H1 (cell line): ENCODE results near the gene COLQ. TPM values are rescaled to one million over a fixed set of nuclear protein-coding genes. Genes with fewer than 3 reads are reported as not detected.

Experiments used
- CTCF ChIA-PET: fragments of 300-600 bp; sonication (Branson Sonifier 250); formaldehyde crosslinking; loops from one replicate; lab custom pipeline; 2021; ENCODE audit not compliant: partially characterized antibody; lab: Charles Lee
- POLR2A ChIA-PET: fragments of 300-600 bp; sonication (Branson Sonifier 250); formaldehyde crosslinking; loops from one replicate; lab custom pipeline; 2021; ENCODE audit warnings: inconsistent platforms; ENCODE audit not compliant: partially characterized antibody; lab: Charles Lee
- DNase-seq, 2 experiments: peaks; one replicate each; pipeline versions ENCODE4 v3.0.0 to v3.0.0-alpha.2; 2010 to 2022; ENCODE audit warnings: low spot score in 2 of 2, low read depth in 1 of 2, mixed read lengths in 1 of 2
- FAIRE-seq: peaks from 2 replicates; lab custom pipeline; 2011; peaks lifted over from hg19 to GRCh38; lab: Jason Lieb, UNC
- H2AFZ ChIP-seq: 2 replicates; pipeline ENCODE4 v1.8.1; 2012; ENCODE audit warnings: low read length, inconsistent platforms
- H2AK5ac ChIP-seq: 2 replicates; pipeline ENCODE4 v1.6.1; 2013; ENCODE audit warnings: low read depth, low read length
- H2BK120ac ChIP-seq: replicated peaks from 2 replicates; pipeline ENCODE3; 2013; ENCODE audit warnings: low read depth, low read length, inconsistent platforms
- H2BK12ac ChIP-seq: 2 replicates; pipeline ENCODE4 v1.6.1; 2013; ENCODE audit warnings: low read depth, low read length
- H2BK15ac ChIP-seq: 2 replicates; pipeline ENCODE4 v1.6.1; 2013; ENCODE audit warnings: low read length
- H2BK20ac ChIP-seq: 2 replicates; pipeline ENCODE4 v1.6.1; 2013; ENCODE audit warnings: low read length
- H2BK5ac ChIP-seq: 2 replicates; pipeline ENCODE4 v1.6.1; 2013; ENCODE audit warnings: low read depth, low read length
- H3K14ac ChIP-seq: 2 replicates; pipeline ENCODE4 v1.6.1; 2013; ENCODE audit warnings: inconsistent platforms; ENCODE audit not compliant: insufficient read length
- H3K18ac ChIP-seq: 2 replicates; pipeline ENCODE4 v1.6.1; 2013; ENCODE audit warnings: low read length; ENCODE audit errors: extremely low read depth
- H3K23ac ChIP-seq: 2 replicates; pipeline ENCODE4 v1.6.1; 2013; ENCODE audit warnings: inconsistent platforms; ENCODE audit not compliant: insufficient read length
- H3K23me2 ChIP-seq: 2 replicates; pipeline ENCODE4 v1.6.1; 2013; ENCODE audit warnings: low read depth, low read length
- H3K27ac ChIP-seq: 2 replicates; pipeline ENCODE4 v1.6.1; 2011; ENCODE audit warnings: low read depth, low read length, inconsistent platforms
- H3K27me3 ChIP-seq, 4 experiments: replicated peaks in 1 of 4; 1 replicate in 1 of 4; 2 replicates in 3 of 4; pipeline versions ENCODE4 v1.6.1 to v1.8.1; 2011 to 2013; ENCODE audit warnings: low read length in 3 of 4, mild to moderate bottlenecking in 3 of 4, inconsistent platforms in 2 of 4, mixed read lengths in 2 of 4, moderate library complexity in 1 of 4; ENCODE audit not compliant: control insufficient read depth in 3 of 4, insufficient read depth in 3 of 4; ENCODE audit errors: extremely low read depth in 1 of 4
- H3K36me3 ChIP-seq, 4 experiments: 2 replicates each; pipeline versions ENCODE4 v1.6.1 to v1.8.1; 2011 to 2013; ENCODE audit warnings: mild to moderate bottlenecking in 4 of 4, low read length in 3 of 4, moderate library complexity in 2 of 4, control low read depth in 1 of 4, inconsistent platforms in 1 of 4; ENCODE audit not compliant: insufficient read depth in 4 of 4, control insufficient read depth in 2 of 4
- H3K4ac ChIP-seq: replicated peaks from 2 replicates; pipeline ENCODE3; 2013; ENCODE audit warnings: low read length, low read depth, mixed read lengths, inconsistent platforms; ENCODE audit not compliant: insufficient read length
- H3K4me1 ChIP-seq, 4 experiments: replicated peaks in 1 of 4; 1 replicate in 1 of 4; 2 replicates in 3 of 4; pipeline versions ENCODE4 v1.6.1 to v1.8.1; 2011 to 2013; ENCODE audit warnings: low read length in 3 of 4, inconsistent platforms in 2 of 4, mixed read lengths in 1 of 4; ENCODE audit not compliant: insufficient read depth in 4 of 4, control insufficient read depth in 3 of 4
- H3K4me2 ChIP-seq, 2 experiments: 2 replicates each; pipeline versions ENCODE4 v1.6.1 to v1.8.1; 2011 to 2013; ENCODE audit warnings: low read depth in 2 of 2, low read length in 2 of 2, control low read depth in 1 of 2, inconsistent platforms in 1 of 2, mild to moderate bottlenecking in 1 of 2; ENCODE audit not compliant: insufficient read depth in 1 of 2
- H3K4me3 ChIP-seq, 4 experiments: fragments of 200-600, 300-600 bp in 1 of 4; sonication (generic), shearing (Covaris generic), sonication (Bioruptor Twin) in 1 of 4; 2 replicates each; pipeline versions ENCODE4 v1.5.1 to v1.8.1; 2011 to 2016; ENCODE audit warnings: low read length in 4 of 4, low read depth in 3 of 4, control low read depth in 2 of 4, inconsistent platforms in 2 of 4, mild to moderate bottlenecking in 2 of 4, mixed read lengths in 1 of 4, moderate library complexity in 1 of 4; ENCODE audit not compliant: insufficient read depth in 2 of 4; ENCODE audit errors: extremely low read depth in 1 of 4
- H3K56ac ChIP-seq: replicated peaks from 2 replicates; pipeline ENCODE3; 2013; ENCODE audit warnings: low read depth, mild to moderate bottlenecking, mixed read lengths, low read length, inconsistent platforms; ENCODE audit not compliant: insufficient read length
- H3K79me1 ChIP-seq: 2 replicates; pipeline ENCODE4 v1.6.1; 2013; ENCODE audit warnings: low read depth, low read length, control low read depth
- H3K79me2 ChIP-seq, 2 experiments: 2 replicates each; pipeline versions ENCODE4 v1.6.1 to v1.8.1; 2012 to 2013; ENCODE audit warnings: low read length in 2 of 2, mild to moderate bottlenecking in 2 of 2, inconsistent platforms in 1 of 2; ENCODE audit not compliant: insufficient read depth in 2 of 2, control insufficient read depth in 1 of 2
- H3K9ac ChIP-seq, 4 experiments: replicated peaks in 1 of 4; 1 replicate in 1 of 4; 2 replicates in 3 of 4; pipeline versions ENCODE4 v1.6.1 to v1.8.1; 2011 to 2013; ENCODE audit warnings: low read depth in 3 of 4, low read length in 3 of 4, control low read depth in 2 of 4, mild to moderate bottlenecking in 2 of 4, moderate library complexity in 2 of 4, inconsistent platforms in 1 of 4; ENCODE audit errors: extremely low read depth in 1 of 4
- H3K9me3 ChIP-seq, 2 experiments: 2 replicates each; pipeline versions ENCODE4 v1.6.1 to v1.8.1; 2012 to 2013; ENCODE audit warnings: mild to moderate bottlenecking in 2 of 2, moderate library complexity in 2 of 2, control low read depth in 1 of 2, inconsistent platforms in 1 of 2, low read depth in 1 of 2, low read length in 1 of 2, mixed read lengths in 1 of 2; ENCODE audit not compliant: insufficient read depth in 2 of 2
- H4K20me1 ChIP-seq, 2 experiments: replicated peaks in 1 of 2; 2 replicates each; pipeline versions ENCODE3 to v1.8.1; 2011 to 2013; ENCODE audit warnings: inconsistent platforms in 2 of 2, low read length in 2 of 2, mild to moderate bottlenecking in 1 of 2; ENCODE audit not compliant: insufficient read depth in 2 of 2, control insufficient read depth in 1 of 2
- H4K5ac ChIP-seq: 2 replicates; pipeline ENCODE4 v1.6.1; 2013; ENCODE audit warnings: low read length, low read depth, mixed read lengths, inconsistent platforms; ENCODE audit not compliant: insufficient read length
- H4K8ac ChIP-seq: 2 replicates; pipeline ENCODE4 v1.8.0; 2013; ENCODE audit warnings: mild to moderate bottlenecking, moderate library complexity, low read length, inconsistent platforms; ENCODE audit not compliant: insufficient read depth; ENCODE audit errors: extremely low read depth
- H4K91ac ChIP-seq: replicated peaks from 2 replicates; pipeline ENCODE3; 2013; ENCODE audit warnings: low read length, mixed read lengths, inconsistent platforms; ENCODE audit not compliant: insufficient read length
- BACH1 ChIP-seq: IDR thresholded peaks from 2 replicates; pipeline ENCODE4 v1.6.1; 2012; ENCODE audit warnings: low read length, improper control_type of control experiment
- CBX5 ChIP-seq: fragments of 300-800, 300-1000 bp; sonication (generic); IDR thresholded peaks from 2 replicates; pipeline ENCODE4 v1.7.1; 2016; ENCODE audit warnings: antibody characterized with exemption, low read length, low read depth
- CEBPB ChIP-seq: IDR thresholded peaks from 2 replicates; pipeline ENCODE4 v1.6.1; 2012; ENCODE audit warnings: low read depth, low read length
- CTBP2 ChIP-seq: IDR thresholded peaks from 2 replicates; pipeline ENCODE4 v1.7.0; 2011; ENCODE audit warnings: borderline replicate concordance, mild to moderate bottlenecking, moderate library complexity, mixed read lengths, low read length; ENCODE audit not compliant: insufficient read depth, insufficient read length
- GABPA ChIP-seq: IDR thresholded peaks from 2 replicates; pipeline ENCODE4 v1.6.1; 2011; ENCODE audit warnings: mild to moderate bottlenecking, low read length, moderate library complexity, borderline replicate concordance; ENCODE audit not compliant: insufficient read depth
- HDAC6 ChIP-seq: IDR thresholded peaks from one replicate; pipeline ENCODE4 v1.7.1; 2012; ENCODE audit warnings: low read depth, mild to moderate bottlenecking, inconsistent platforms, low read length, moderate library complexity
- KDM1A ChIP-seq: fragments of 200-600, 300-600 bp; sonication (generic); IDR thresholded peaks from 2 replicates; pipeline ENCODE4 v1.7.1; 2016; ENCODE audit warnings: mild to moderate bottlenecking, low read length, borderline replicate concordance
- KDM5A ChIP-seq: fragments of 200-600 bp; IDR thresholded peaks from 2 replicates; pipeline ENCODE4 v1.7.1; 2012; ENCODE audit warnings: mild to moderate bottlenecking, low read length, inconsistent platforms, mixed read lengths
- MAFK ChIP-seq: IDR thresholded peaks from 2 replicates; pipeline ENCODE4 v1.6.1; 2012; ENCODE audit warnings: low read depth, mild to moderate bottlenecking, improper control_type of control experiment, low read length
- PHF8 ChIP-seq: fragments of 200-600 bp; sonication (generic); conservative IDR thresholded peaks from 2 replicates; pipeline ENCODE4 v1.7.1; 2012; ENCODE audit warnings: low read depth, mild to moderate bottlenecking, inconsistent platforms, low read length, moderate library complexity
- POLR2AphosphoS5 ChIP-seq: IDR thresholded peaks from 2 replicates; pipeline ENCODE4 v1.6.1; 2011; ENCODE audit warnings: low read depth, low read length
- RAD21 ChIP-seq, 2 experiments: IDR thresholded peaks in 1 of 2; conservative IDR thresholded peaks in 1 of 2; 2 replicates each; pipeline ENCODE4 v1.6.1; 2011; ENCODE audit warnings: low read depth in 2 of 2, low read length in 2 of 2, improper control_type of control experiment in 1 of 2, inconsistent platforms in 1 of 2, mild to moderate bottlenecking in 1 of 2, moderate library complexity in 1 of 2
- SIRT6 ChIP-seq: IDR thresholded peaks from one replicate; pipeline ENCODE4 v1.7.1; 2012; ENCODE audit warnings: low read length, inconsistent platforms
- SP1 ChIP-seq: IDR thresholded peaks from 2 replicates; pipeline ENCODE4 v1.6.1; 2011; ENCODE audit warnings: low read depth, low read length
- ZNF274 ChIP-seq: IDR thresholded peaks from 2 replicates; pipeline ENCODE4 v1.7.0; 2012; ENCODE audit warnings: low read length, borderline replicate concordance; ENCODE audit errors: extremely low read depth
- WGBS, 2 experiments: shearing (Covaris generic) in 1 of 2; methylation state at CpG; one replicate each; pipeline versions ENCODE4 v1.1.6 to v1.1.7; 2013 to 2015; ENCODE audit warnings: low lambda C conversion rate in 2 of 2, mixed read lengths in 2 of 2, inconsistent platforms in 1 of 2, low coverage in 1 of 2, missing lambda C conversion rate in 1 of 2; ENCODE audit not compliant: insufficient replicate concordance in 2 of 2, insufficient coverage in 1 of 2, insufficient read length in 1 of 2; ENCODE audit errors: extremely low coverage in 1 of 2, missing lambda C conversion rate in 1 of 2; 5-methylcytosine and 5-hydroxymethylcytosine counted together
- polyA plus RNA-seq, 7 experiments: library from polyadenylated mRNA; depleted of rRNA in 3 of 7; stranded (reverse) in 5 of 7; unstranded in 2 of 7; fragments of >200 nt in 5 of 7; fragments of 200-250 nt in 2 of 7; gene quantifications; 1 replicate in 5 of 7; 2 replicates in 1 of 7; 4 replicates in 1 of 7; pipeline versions ENCODE4 v1.2.1 to v1.2.3, GENCODE V29; 2011 to 2013; ENCODE audit warnings: missing spikeins in 2 of 7, mixed read lengths in 2 of 7
- total RNA-seq: library from RNA; stranded (reverse); fragmentation: NEBNext Ultra II Directional; extraction: Animal tissue kit (Norgen Biotek cat#: 25700); gene quantifications from 2 replicates; pipeline ENCODE4 v1.2.1, GENCODE V29; 2021

Gene COLQ
- total and polyA plus RNA-seq, 2 of the 8 experiments (the other 6 are each of a cell fraction or from before 2014, with no cell fraction given), result 1.5 to 1.9 TPM

DNA sequence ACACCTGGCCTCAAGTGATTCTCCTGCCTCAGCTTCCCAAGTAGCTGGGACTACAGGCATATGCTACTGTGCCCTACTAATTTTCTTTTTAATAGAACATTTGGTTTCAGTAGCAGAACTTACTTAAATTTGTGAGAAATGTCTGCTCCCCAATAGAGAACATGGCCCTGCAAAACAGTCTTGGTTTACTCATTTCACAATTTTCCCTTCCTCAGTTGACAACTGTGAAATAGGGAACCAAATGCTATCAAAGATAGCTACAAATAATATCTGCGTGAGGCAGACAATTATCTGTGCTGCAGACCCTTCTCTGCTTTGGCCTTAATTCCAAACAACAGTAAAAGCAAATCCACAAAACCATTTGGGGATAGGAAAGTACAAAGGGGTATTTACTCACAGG is 116.7 kb downstream of the COLQ start:
- no peak overlapping the region for H3K23ac ChIP-seq
- H4K91ac ChIP-seq, result no peak overlapping the region
- no peak overlapping the region for H4K8ac ChIP-seq
- H3K27me3 ChIP-seq, result no peaks in the 10 kb centered on the region
- no peak overlapping the region for H3K18ac ChIP-seq
- no peak overlapping the region for H4K5ac ChIP-seq
- H2AK5ac ChIP-seq, result no peak overlapping the region
- FAIRE-seq (no peak), DNase-seq (no peak)
- no peak overlapping the region for H3K14ac ChIP-seq
- no peak overlapping the region for H3K9ac ChIP-seq
- H3K36me3 ChIP-seq, result peaks cover 0 to under 1% (median 0%) of the 10 kb centered on the region in 4 experiments; a peak in 1 of 8 replicates
- H3K56ac ChIP-seq, result no peak overlapping the region
- CTCF ChIA-PET, result interaction anchor here (0.6 to 8.1 kb wide), 60 partner anchors 10 to 332 kb away, joined by 3 to 227 read pairs (median 4); partner anchors contain the start of genes CAPN7 and SH3BP5
- no peak overlapping the region for H2BK15ac ChIP-seq
- H3K9me3 ChIP-seq, result no peaks in the 10 kb centered on the region
- H3K4me2 ChIP-seq, result no peak overlapping the region
- no peak overlapping the region for H3K4ac ChIP-seq
- H3K27ac ChIP-seq, result no peak overlapping the region
- H3K79me1 ChIP-seq, result no peaks in the 10 kb centered on the region
- no peak overlapping the region for H2AFZ ChIP-seq
- H2BK20ac ChIP-seq, result no peak overlapping the region
- 95% methylated on average over 1 of the region's 1 CpG; no CpG with 5 or more reads in 1 of the 2 experiments for WGBS, 2 experiments
- H4K20me1 ChIP-seq, result no peaks in the 10 kb centered on the region
- POLR2A ChIA-PET, result interaction anchor here (0.6 to 1.3 kb wide), 2 partner anchors 137 to 151 kb away, joined by 3 to 5 read pairs; no protein-coding TSS in a partner anchor
- no peaks in the 10 kb centered on the region for H3K23me2 ChIP-seq
- no peak overlapping the region for H2BK5ac ChIP-seq
- H3K4me3 ChIP-seq, result no peak overlapping the region
- H2BK12ac ChIP-seq, result no peak overlapping the region
- no peaks in the 10 kb centered on the region for H3K4me1 ChIP-seq
- H3K79me2 ChIP-seq, result no peaks in the 10 kb centered on the region
- no peak overlapping the region for H2BK120ac ChIP-seq
- no peak for TF ChIP-seq CBX5
- no peak for TF ChIP-seq BACH1
- TF ChIP-seq CEBPB, result no peak
- no peak for TF ChIP-seq SIRT6
- no peak for TF ChIP-seq KDM5A
- TF ChIP-seq CTBP2, result no peak
- no peak for TF ChIP-seq HDAC6
- no peak for TF ChIP-seq GABPA
- no peak for TF ChIP-seq SP1
- TF ChIP-seq POLR2AphosphoS5, result no peak
- TF ChIP-seq PHF8, result no peak
- no peak for TF ChIP-seq RAD21 (IDR thresholded peaks at IDR 0.05 in 1 of 2, conservative IDR thresholded peaks at IDR 0.05 in 1 of 2; ENCODE audit: low read depth in 2 of 2, low read length in 2 of 2)
- TF ChIP-seq KDM1A, result no peak
- no peak for TF ChIP-seq MAFK
- TF ChIP-seq ZNF274, result no peak
